Dedifferentiated amniotic fluid mesenchymal stem cell (primary cell): ENCODE results near the gene RSL1D1.
A peak's percentile ranks its signal among the peaks of the same experiment; 100 is the strongest.
"Not testable (repeated sequence)": the region's sequence is repeated elsewhere in the genome, so short reads cannot be mapped to it uniquely, and the experiment has no call there.

ENCODE experiments used
- DNase-seq: peaks from one replicate; pipeline ENCODE4 v3.0.0-alpha.2; 2016; ENCODE audit errors: extremely low spot score

RSL1D1 gene

GRCh38 chr16:11797957-11798299 is 53.4 kb downstream of the RSL1D1 start:
- no peak for DNase-seq

- DNase-seq = peak; percentile 96
Observed at GRCh38 chr16:11797166-11797956, 54.0 kb downstream of the RSL1D1 start, which contains the start of gene ZC3H7A. ZC3H7A (minus strand) TSS chr16:11797258; CDS start chr16:11782354, 14,904 bp downstream.

- DNase-seq = peak; percentile 56
Observed at GRCh38 chr16:11796227-11797165, 54.8 kb downstream of the RSL1D1 start.

DNA sequence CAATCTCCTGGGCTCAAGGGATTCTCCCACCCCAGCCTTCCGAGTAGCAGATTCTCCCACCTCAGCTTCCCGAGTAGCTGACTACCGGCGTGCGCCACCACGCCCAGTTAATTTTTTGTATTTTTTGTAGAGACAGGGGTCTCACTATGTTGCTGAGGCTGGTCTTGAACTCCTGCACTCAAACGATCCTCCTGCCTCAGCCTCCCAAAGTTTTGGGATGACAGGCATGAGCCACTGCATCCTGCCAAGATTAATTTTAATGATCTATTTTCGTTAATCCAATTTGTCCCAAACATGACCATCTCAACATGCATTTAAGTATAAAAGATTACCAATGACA is 55.5 kb downstream of the RSL1D1 start:
- no peak for DNase-seq

DNA sequence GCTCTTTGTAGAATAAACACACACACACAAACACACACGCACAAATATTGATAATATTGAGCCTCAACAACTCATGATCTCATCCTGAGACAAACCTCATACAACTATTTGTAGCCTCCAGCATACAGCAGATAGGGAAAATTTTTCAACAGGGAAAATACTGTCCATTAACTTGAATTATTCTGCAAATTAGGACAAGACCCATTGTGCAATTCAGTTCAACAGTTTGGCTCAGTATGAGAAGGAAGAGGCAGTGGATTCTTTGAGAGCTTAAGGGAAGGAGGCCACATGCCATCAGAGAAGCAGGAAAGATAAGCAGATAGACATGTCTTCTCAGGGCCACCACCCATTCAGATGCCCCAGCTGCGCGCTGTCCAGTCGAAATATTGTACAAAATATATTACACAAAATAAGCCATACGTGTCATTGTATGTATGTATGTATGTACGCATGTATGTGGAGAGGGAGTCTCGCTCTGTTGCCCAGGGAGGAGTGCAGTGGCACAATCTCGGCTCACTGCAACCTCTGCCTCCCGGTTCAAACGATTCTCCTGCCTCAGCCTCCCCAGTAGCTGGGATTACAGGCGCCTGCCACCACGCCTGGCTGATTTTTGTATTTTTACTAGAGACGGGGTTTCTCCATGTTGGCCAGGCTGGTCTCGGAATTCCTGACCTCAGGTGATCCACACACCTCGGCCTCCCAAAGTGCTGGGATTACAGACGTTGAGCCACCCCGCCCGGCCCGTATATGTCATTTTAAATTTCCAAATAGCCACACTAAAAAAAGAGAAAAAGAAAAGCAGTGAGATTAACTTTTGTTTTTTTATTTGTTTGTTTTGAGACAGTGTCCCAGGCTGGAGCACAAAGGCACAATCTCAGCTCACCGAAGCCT is 56.1 kb downstream of the RSL1D1 start:
- DNase-seq = no peak

DNA sequence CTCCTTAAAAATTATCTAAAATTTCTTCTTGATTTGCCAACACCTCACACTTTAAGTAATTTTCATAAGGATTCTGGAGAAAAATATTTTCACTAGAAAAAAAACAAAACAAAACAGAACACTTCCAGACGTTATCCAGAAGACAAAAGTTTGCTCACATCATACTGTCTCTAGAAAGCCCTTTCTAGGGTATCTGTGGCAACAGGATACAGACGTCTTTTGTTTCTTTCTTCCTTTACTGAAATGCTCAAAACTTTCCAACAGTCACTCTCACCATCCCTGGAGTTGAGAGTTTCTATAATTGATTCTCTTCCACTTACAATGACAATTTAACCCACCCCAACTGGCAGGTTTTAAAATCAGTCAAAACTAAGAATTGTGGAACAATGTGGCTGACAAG is 56.9 kb downstream of the RSL1D1 start:
- no peak for DNase-seq

GRCh38 chr16:11793840-11794239 is 57.5 kb downstream of the RSL1D1 start:
- DNase-seq = no peak

- DNase-seq = no peak
Observed at GRCh38 chr16:11792410-11793241, 58.7 kb downstream of the RSL1D1 start.

DNA sequence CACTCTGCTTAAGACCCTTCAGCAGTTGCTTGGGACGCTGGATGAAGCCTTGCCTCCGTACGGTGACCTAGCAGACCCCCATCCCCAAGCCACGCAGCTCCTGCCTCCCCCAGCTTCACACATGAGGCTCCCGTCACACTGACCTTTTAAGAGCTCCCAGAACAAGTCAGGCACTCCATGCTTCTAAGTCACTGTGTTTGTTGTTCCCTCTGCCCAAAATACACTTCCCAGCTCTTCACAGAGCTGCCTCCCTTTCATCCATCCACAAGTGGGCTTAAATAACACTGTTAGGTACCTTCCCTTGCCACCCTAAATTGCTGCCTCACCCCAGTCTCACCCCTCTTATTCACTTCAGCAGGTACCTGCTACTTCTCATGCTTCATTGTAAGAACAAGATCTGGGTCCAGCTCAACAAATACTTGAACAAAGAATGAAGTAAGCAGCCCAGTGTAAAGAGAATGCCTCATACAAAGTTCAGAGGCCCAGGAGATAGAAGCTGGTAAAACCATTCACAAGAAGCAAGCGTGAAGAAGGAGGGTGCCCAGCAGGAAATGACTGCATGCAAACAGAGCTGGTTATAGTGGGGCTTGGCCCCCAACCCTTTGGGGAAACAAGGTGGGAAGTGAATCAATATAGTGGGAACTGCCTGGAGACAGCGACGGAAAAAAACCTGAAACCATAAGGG is 60.1 kb downstream of the RSL1D1 start:
- DNase-seq = no peak

- DNase-seq = no peak
Observed at GRCh38 chr16:11788914-11789313, 62.4 kb downstream of the RSL1D1 start.

DNA sequence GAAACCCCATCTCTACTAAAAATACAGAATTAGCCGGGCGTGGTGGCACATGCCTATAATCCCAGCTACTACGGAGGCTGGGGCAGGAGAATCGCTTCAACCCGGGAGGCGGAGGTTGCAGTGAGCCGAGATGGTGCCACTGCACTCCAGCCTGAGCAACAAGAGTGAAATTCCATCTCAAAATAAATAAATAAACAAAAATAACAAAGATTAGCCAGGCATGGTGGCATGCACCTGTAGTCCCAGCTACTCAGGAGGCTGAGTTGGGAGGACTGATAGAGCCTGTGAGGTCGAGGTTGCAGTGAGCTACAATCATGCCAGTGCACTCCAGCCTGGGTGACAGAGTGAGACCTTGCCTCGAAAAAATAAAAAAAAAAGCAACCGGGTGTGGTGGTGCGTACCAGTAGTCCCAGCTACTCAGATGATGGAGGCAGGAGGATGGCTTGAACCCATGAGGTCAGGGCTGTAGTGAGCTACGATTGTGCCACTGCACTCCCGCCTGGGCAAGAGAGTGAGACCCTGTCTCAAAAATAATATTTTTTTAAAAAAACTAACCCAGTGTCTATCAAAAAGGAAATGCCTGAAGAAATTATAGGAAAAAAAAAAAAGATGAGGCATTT is 66.3 kb downstream of the RSL1D1 start:
- not testable (repeated sequence) for DNase-seq

- DNase-seq = not testable (repeated sequence)
Observed at GRCh38 chr16:11784381-11784780, 67.0 kb downstream of the RSL1D1 start.

DNA sequence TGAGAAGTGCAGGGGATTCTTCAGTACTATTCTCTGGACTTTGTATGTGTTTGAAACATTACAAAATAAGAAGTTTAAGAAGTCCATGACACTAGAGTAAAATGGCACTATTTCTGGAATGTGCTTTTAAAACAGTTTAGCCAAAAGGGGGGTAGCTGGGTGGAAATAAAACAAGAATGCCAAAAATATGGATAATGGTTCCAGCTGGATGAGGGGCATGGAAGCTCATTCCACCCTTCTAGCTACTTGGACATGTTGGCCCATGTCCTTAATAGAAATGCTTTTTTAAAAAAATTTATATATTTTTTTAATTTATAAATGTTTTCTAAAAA is 67.3 kb downstream of the RSL1D1 start:
- no peak for DNase-seq
